Spinal cord (tissue), 4 donors: ENCODE measurements around the gene GIT2. TPM values are rescaled to one million over a fixed set of nuclear protein-coding genes. Genes with fewer than 3 reads are reported as not detected.

Source experiments
- polyA plus RNA-seq, 2 donors: library from polyadenylated mRNA; unstranded; fragments of 120-200 nt; gene quantifications; one replicate each; pipeline ENCODE4 v1.2.1, GENCODE V29; 2013; ENCODE audit not compliant: insufficient read length in 2 of 2
- total RNA-seq, 2 donors: library from RNA; depleted of rRNA in 1 of 2; stranded (reverse); fragments of 120-200 nt in 1 of 2; fragments of >200 nt in 1 of 2; gene quantifications; one replicate each; pipeline versions ENCODE4 v1.2.3 to v1.2.4, GENCODE V29; 2013 to 2014

GIT2 gene
- total and polyA plus RNA-seq, 4 donors, result 41.5 to 52.8 (median 47.6) TPM

Other genes starting within 250 kb of the GIT2 start
- 1 to 10 TPM in 1 of 2 donors, under 1 TPM in 1; 0.50 to 3.8 TPM for gene TRPV4, start 163.0 kb downstream of the GIT2 start, total RNA-seq
- 1 to 10 TPM in 1 of 2 donors, under 1 TPM in 1; 0.78 to 1.0 TPM for gene TRPV4, start 163.0 kb downstream of the GIT2 start, polyA plus RNA-seq
- gene GLTP, start 115.8 kb downstream of the GIT2 start, total RNA-seq, result 10 to 100 TPM; 60.5 to 68.5 TPM
- 10 to 100 TPM; 73.5 to 80.4 TPM for gene GLTP, start 115.8 kb downstream of the GIT2 start, polyA plus RNA-seq
- gene TCHP, start 96.1 kb downstream of the GIT2 start, total RNA-seq, result 10 to 100 TPM in 1 of 2 donors, 1 to 10 TPM in 1; 7.6 to 12.6 TPM
- gene TCHP, start 96.1 kb downstream of the GIT2 start, polyA plus RNA-seq, result 10 to 100 TPM; 30.9 to 32.7 TPM
- gene ANKRD13A, start 3.1 kb upstream of the GIT2 start, total RNA-seq, result 10 to 100 TPM; 38.5 to 46.1 TPM
- 10 to 100 TPM; 31.2 to 36.0 TPM for gene ANKRD13A, start 3.1 kb upstream of the GIT2 start, polyA plus RNA-seq
- 10 to 100 TPM; 45.2 to 84.9 TPM for gene C12orf76, start 52.2 kb upstream of the GIT2 start, total RNA-seq
- 10 to 100 TPM; 88.8 to 94.4 TPM for gene C12orf76, start 52.2 kb upstream of the GIT2 start, polyA plus RNA-seq
- gene IFT81, start 128.0 kb upstream of the GIT2 start, total RNA-seq, result 10 to 100 TPM; 35.7 to 39.8 TPM
- gene IFT81, start 128.0 kb upstream of the GIT2 start, polyA plus RNA-seq, result 10 to 100 TPM; 28.5 to 35.9 TPM